Hematopoietic multipotent progenitor cell treated with erythropoietin and hydrocortisone succinate and interleukin-3 and kit ligand, for 15 days (in vitro differentiated cells): ENCODE results near the gene BTRC.
A peak's percentile ranks its signal among the peaks of the same experiment; 100 is the strongest.

Source experiments
- DNase-seq: peaks from one replicate; pipeline ENCODE4 v3.0.0-alpha.2; 2015; ENCODE audit warnings: low spot score

Gene BTRC

DNA sequence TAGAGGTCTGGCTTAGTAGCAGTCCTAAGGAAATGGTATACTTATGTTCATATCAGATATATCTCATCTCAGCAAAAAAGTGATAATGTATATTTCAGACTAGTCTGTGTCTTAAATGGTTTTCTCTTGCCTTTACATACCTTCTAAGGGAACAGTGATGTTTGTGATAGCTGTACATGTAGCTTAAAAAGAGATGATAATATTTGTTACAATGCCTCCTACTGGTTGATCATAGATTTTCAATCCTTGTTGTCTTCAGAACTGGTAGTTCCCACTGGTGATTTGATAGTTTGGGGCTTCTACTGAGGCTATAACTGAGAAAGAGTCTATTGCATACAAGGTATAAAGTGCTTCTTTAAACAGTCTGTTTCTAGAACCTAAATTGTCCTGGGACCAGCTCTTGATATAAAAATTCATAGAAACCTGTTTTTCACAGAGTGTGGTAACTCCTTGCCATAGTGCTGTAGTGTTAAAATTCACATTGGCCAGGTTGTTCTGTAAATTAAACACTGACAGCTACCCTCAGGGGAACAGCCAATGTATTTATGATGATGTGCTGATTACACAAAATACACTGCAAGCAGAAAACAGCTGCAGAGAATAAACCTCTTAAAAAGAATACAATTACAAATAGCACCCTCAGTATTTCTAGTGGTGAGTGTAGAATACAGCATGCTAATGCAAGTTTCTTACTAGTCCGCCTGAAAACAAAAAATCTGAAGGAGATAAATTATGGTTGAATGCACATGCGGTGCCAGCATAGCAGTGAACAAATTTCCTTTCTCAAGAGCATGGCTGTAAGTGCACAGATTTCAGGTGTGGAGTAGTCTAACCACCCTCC lies 90.3 kb downstream of the BTRC start:
- peak; percentile 66 for DNase-seq

DNA sequence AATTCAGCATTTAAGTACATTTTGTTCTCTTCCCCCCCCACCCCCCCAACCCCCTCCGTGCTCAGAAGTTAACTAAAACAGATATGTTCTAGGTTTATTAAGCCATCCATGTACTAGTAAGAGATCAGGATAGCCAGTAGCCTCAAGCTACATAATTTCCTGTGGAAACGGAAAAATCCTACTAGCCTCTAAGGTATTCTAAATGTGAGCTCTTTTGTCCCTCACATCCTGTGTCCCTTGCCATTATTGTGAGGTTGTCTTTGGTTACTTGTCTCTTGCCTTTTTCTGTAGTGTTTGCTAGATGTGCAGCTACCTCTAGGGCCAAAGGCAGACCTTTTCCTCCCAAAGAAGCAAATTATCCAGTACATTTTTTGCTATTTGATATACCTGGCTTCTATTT lies 92.1 kb downstream of the BTRC start:
- no peak for DNase-seq

DNA sequence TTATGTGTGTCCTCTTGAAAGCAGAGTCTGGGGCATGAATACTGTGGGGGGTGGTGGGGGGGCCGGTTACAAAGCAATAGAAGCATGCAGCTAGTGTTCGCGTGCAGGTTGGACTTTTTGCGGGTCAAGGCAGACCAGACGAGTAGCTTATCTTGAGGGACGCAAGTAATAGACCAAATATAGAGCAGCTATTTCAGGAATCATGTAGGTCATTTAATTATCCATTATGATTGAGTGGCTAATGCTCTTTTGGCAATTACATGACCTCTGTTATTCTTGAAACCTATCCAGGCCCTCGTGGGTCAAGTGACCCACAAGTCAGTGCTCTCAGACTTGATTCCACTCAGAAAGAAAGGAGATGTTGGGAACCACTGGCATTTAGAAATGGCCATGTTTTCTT lies 93.0 kb downstream of the BTRC start:
- DNase-seq: no peak

DNA sequence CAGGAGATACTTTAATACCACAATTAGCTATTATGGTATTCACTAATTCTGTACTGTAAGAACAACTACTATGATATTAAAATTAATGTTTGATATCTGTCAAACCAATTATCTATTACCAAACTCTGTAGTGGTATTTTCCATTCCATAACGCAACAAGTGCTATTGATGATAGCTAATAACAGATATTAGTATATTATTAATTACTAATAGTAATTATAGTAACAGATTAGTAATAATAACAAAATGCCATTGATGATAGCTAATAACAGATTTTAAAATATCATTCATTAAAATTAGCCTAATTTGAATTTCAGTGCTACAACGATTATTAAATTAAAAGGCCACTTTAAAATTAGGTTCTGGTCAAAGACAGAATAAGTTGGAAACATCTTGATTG lies 93.5 kb downstream of the BTRC start:
- DNase-seq: no peak

DNA sequence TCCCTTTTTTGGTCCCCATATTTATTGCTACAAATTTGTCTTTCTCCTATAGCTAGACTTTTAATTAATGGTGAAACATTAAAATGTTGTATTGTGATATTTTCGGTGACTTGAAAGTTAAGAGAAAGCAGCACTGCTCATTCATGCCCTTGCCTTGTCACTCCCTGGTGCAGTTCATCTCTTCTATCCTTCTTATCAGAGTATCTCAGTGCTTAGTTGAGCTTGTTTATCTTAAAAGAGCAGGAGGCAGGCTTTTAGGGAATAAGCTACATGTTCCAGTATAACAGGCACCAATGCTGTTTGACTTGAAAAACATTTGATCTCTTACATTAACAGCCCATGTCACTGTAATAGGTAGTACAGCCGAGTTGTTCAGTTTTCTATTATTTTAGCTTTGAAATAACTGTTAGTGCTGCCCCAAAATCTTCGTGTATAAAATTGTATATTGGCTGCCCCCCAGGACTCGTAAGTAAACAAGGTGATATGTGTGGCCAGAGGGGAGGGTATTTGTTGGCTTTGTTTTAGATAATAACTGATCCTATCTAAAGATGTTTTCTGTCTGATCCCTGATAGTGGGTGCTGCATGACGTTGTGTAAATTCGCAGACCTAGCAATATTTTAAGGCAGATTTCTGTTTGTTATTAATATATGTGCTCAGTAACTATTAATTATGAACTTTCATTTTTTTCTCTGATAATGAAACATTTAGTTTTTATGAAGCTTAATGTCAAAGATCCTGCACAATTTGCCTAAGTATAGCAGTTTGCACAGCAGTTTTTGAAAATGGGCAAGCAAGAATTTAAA lies 96.5 kb downstream of the BTRC start:
- DNase-seq: peak; percentile 90

DNA sequence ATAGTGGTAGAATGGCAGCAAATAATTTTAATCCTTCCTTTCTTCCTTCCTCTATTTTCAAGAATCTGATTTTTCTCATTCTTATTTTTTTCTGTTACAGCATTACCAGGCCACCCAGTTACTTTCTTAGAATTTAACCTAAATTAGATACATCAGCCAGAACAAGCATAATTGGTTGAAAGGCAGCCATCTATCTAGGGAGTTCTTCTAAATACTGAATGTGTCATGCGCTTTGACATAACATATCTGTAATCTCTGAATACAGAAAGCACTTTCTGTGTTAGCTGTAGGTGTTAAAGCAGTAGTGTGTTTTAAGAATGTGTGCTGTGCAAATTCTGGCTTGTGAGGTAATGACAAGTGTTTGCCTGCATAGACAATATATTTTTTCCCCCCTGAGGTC lies 97.3 kb downstream of the BTRC start:
- peak; percentile 70 for DNase-seq

DNA sequence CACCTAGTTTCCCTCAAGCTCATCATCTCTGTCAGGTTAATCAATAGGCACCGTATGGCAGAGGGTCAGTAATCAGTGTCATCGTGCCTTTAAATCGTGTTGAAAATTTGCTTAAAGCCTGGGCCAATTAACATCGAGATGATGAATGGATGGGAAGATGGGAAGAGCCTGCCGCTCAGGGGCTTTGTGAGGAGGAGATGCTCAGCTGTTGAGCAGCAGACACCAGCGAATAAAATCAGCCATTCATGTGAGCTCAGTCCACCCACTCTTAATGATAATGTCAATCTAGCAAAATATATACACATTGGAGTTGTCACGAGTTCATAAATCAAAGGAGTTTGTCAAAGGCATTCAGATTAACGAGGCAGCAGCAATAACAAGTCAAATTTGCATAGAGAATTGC lies 97.7 kb downstream of the BTRC start:
- no peak for DNase-seq

DNA sequence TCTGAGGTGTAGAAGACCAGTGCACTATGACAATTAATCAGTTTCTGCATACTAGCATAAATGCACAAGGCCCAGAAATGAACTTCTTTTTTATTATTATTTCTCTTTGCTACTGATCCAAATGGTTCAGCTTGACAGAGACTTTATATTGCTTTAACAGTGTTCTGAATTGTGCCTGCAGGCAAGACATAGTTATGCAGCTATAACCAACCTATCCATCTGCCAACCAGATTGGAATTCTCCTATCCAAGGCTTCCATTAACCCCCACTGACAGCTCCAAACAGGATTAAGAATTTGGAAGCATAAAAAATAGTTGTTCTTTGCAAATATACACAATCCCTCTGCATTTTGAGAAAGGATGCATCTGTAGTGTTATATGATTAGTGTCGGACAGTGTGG lies 98.2 kb downstream of the BTRC start:
- DNase-seq: no peak

DNA sequence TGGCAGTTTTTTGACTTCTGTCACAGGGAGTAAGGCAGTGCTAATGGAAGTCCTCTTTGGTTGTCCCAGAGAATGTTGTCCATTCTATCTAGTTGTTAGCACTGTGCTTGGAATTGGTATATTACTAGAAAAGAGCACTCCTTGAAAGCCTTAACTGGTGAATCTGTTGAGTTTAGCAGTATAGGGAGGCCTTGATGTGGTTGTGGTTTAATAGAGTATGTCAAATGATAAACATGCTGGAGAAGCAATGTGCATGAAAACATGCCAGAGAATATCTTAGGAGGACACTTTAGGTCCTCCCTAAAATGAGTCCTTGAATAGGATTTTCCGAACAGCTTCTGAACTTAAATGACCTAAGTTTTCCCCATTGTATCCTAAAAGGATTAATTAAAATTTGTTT lies 98.6 kb downstream of the BTRC start:
- peak; percentile 44 for DNase-seq

DNA sequence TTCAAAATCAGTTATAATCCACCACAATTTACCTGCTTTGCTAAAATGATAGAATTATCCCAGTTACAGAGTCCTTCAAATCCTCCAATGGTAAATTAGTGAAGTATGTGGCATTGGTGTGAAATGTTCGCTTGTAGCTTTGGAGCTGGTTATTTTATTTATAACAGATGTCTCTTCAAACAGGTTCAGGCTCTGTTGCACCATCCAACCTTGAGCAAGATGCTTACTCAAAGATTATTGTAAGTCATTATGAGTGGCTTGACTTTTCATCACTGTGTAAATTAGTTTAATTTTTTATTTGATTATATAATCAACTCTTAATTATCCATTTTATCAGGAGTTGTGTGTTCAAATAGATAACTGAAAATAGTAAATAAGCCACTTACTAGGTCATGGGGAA lies 99.4 kb downstream of the BTRC start:
- DNase-seq: peak; percentile 46

DNA sequence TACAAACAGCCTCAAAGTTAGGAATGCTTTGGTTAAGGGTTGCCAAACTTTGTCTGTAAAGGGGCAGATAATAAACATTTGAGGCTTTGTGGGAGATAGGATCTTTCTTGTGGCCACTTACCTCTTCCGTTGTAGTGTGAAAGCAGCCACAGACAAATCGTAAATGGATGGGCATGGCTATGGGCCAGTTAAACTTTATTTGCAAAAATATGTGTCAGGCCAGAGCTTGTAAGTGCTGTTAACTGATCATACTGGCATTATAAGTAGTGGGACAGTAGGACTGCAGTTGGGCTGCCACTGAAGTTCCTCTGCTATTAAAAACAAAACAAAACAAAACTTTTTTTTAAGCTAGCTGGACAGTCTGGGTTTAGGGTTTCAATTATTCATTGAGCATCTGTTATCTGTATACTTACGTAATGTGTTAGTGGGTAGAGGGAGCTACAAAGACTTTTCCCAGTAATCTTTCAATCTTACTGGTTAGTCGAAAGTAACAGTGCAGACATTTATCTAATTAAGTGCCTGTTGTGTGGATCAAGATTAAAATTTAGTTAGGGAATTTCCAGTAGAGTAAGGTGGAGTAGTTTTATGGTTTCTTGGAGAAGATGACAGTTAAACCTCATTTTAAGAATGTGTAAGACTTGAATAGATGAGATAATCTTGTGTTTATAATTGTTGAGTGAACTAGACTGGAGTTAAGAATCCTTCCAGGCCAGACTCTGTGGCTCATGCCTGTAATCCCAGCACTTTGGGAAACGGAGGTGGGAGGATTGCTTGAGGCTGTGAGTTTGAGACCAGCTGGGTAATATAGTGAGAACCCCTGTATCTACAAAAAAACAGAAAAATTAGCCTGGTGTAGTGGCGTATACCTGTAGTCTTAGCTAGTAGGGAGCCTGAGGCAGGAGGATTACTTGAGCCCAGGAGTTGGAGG lies 100.1 kb downstream of the BTRC start:
- DNase-seq: peak; percentile 64

DNA sequence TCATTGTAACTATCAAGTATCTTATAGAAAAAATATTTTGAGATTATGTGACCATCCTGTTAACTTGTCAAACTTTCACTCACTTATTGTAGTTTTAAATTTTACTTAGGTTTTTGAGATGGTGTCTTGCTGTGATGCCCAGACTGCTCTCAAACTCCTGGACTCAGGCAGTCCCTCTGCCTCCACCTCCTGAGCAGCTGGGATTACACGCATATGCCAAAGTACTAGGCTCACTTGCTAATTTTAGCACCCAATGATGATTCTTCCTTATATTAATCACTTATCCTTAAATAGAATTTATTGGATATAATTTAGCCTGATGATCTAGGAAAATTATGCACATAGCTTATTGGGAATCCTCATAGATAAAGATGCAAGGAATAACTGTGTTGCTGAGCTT lies 104.9 kb downstream of the BTRC start:
- DNase-seq: no peak

DNA sequence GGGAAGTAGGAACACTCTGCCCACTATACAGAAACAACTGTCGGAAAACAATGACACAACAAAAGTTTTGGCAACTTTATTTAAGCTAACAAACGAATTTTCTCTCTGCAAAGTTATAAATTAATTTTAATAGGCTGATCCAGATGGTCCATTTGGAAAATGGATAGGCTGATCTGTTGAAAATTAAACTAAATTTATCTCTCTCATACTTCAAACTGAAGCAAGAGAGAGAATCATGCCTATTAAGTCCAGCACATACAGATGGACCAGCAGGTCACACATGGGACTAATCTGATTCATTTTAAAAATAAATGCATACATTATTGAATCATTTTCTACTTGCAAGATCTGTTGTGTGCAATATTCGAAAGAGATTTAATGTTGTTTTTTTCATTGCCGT lies 110.1 kb downstream of the BTRC start:
- DNase-seq: no peak

DNA sequence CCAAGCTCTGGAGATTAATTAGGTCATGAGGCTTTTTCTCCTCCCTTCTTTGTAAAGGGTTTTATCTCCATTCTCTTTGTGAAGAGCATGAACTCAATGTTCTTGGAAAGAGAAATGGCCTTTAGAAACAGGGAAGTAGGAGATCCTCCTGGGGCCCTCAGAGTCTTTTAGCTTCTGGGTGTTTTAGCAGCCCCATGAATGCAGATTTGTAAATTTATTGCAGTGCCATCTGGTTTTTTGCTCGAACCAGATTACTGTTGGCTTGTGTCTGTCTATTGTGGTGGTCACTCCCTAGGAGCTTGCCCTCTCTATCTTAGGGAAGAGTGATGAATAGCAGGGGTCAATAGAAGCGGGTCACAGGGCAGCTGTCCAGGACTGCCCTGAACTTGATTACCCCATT lies 110.6 kb downstream of the BTRC start:
- DNase-seq: no peak

DNA sequence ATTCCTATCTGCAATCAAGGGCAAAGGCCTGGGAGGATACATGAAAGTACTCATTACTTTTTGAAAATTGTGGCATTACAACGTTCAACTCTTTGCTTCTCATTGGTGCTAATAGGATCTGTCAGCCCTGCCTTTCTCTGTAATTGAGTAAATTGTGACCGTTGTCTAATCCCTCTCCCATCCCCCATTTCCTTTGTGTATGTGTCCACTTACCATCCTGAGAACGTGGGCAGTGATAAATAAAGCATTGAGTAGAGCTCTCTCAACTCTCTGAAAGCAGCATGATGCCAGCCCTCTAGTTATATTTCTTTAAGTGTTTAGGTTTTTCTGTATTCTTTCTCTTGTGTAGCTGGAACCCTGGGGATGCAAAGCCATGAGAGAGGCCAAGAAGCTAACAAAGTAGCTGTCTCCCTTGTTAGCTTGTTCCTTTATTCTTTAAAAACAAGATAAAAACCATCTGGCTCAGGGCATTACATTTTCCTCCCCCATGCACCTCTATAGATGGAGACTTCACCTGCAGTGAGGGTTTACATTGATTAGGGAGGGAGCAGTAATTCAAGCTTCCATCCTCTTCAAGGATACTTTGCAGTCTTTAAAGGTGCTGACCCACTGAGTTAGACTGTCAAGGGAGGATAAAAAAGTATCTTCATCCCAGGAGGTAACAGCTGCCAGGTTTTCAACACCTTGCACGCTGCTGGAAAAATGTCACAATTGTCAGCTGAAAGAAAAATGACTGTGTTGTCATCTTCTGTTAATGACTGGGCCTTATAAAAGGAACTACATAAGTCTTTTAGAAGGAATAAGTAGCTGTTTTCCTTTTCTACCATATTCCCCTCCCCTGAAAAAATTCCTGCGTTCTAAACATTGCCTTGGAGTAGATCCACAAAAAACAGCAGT lies 112.3 kb downstream of the BTRC start:
- no peak for DNase-seq

DNA sequence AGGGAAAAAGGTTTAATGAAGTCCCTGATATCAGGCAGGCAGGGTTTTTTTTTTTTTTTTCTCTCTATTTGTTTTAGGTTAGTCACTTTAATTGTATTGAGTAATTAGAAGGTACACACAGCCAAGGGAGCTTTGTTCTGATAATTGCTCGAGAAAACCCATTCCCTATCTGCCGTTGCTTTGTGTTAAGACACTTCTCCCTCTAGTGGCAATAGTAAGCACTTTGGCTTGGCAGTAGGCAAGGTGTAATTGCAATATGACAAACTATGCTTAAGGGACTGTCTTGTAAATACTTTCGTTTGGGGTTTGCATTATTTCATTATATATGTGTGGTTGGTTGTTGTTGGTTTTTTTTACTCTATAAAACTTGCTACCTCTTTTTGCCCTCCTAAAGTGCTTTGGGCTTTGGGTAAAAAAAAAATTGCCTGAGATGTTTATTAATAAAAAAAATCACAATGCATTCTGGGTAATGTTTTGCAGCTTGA lies 113.4 kb downstream of the BTRC start:
- peak; percentile 86 for DNase-seq

DNA sequence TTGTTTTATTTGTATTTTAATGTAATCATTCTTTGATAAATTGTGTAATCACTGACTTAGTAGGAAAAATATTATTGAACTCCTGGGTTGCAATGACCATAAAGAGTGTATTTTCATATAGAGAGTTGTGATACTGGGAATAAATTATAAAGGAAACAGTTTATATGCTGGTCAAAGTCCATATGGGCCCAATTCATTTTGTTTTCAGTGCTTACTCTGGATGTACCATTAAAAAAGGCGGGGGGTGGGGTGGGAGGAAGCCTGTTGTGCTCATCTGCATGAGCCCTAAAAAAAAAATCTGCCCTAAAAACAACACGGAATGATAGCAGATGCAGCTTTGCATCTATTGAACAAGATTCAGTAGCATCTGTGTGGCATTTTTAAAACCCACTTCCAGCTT lies 114.2 kb downstream of the BTRC start:
- DNase-seq: no peak

DNA sequence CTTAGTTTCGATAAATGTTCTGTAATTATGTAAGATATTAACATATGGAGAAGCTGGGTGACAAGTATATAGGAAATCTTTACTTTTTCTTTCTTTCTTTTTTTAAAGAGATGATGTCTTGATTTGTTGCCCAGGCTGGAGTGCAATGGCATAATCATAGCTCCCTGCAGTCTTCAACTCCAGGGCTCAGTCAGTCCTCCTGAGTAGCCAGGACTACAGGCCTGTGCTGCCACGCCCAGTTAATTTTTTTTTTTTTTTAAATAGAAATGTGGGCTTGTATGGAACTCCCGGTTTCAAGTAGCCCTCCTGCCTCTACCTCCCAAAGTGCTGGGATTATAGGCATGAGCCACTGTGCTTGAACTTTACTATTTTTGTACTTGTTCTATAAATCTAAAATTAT lies 122.4 kb downstream of the BTRC start:
- DNase-seq: no peak

DNA sequence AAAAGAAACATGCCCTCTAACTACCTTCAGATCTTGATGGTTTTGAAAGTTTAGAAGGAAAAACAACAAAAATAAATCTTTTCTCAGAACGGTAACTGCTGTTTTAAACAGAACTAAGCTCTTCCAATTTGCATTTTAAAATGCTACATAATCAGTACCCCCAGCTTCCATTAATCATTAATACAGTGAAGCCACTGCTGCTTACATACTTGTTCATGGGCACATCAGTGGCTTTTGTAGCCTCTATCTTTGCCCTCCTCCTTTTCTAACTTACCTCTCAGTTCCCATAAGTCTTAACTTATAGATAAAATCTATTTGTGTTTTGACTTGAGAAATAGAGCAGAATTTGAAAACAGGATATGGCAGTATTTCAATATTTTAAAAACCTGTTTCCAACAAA lies 125.0 kb downstream of the BTRC start:
- no peak for DNase-seq

DNA sequence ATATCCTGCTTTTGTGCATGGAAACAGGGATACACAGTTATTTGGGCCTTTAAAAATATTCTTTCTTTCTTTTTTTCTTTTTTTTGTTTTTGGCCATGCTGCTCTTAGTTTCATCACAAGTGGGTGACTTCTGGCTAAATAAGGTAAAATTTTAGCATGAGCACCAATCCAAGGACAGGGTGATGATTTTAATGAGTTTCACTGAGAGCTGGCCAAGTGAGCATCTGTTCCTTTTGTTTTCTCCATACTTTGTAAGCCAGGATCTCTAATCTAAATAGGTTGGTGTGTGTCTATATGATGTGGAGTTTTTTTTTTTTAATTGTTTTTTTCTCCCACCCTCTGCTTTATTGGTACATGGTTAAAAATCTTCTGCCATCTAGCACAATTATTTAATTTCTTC lies 127.3 kb downstream of the BTRC start:
- no peak for DNase-seq

DNA sequence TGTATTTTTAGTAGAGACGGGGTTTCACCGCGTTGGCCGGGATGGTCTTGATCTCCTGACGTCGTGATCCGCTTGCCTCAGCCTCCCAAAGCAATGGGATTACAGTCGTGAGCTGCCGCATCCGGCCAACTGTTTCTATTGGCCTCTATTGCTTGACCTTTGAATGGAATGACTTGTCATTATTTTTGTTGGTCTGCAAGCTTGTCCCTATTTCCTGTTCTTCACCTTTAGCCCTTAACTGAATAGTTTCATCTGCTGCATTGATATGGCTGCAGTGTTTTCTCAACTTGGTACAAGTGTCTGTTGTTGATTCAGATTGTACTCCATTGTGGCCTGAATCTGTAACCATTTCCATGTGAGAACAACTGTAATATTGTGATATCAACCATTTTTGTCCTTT lies 128.6 kb downstream of the BTRC start:
- DNase-seq: no peak
